HCT116 (cell line): Measurements from ENCODE around the gene EMC1. TPM values are rescaled to one million over a fixed set of nuclear protein-coding genes. Genes with fewer than 3 reads are reported as not detected.
"Not testable (repeated sequence)": the region's sequence is repeated elsewhere in the genome, so short reads cannot be mapped to it uniquely, and the experiment has no call there.

ENCODE experiments used
- ATAC-seq: fragments of 200-7000 bp; cut with Tn5 transposase; 2 replicates; pipeline ENCODE4 v1.9.1; 2020; ENCODE audit warnings: mild to moderate bottlenecking, moderate library complexity
- BruUV-seq: library from RNA; stranded (reverse); fragments of 400-500 nt; replicated peaks from 2 replicates; lab custom pipeline; 2021; lab: Mats Ljungman, UMichigan
- CTCF ChIA-PET: fragments of 300-600 bp; sonication (Branson Sonifier 250); formaldehyde crosslinking; loops from one replicate; lab custom pipeline; 2021; ENCODE audit warnings: antibody characterized with exemption; lab: Charles Lee
- POLR2A ChIA-PET: fragments of 300-600, 350-600 bp; sonication (Branson Sonifier 250); formaldehyde crosslinking; loops from one replicate; lab custom pipeline; 2021; ENCODE audit warnings: antibody characterized with exemption; lab: Charles Lee
- RAD21 ChIA-PET, 2 experiments: fragments of 300-600 bp; sonication (Branson Sonifier 250); formaldehyde crosslinking; loops; one replicate each; lab custom pipeline; 2023; ENCODE audit warnings: low total read pairs in 2 of 2; ENCODE audit not compliant: uncharacterized antibody in 2 of 2, unreplicated experiment in 2 of 2, low non-redundant PET in 1 of 2; lab: Charles Lee
- DNase-seq: peaks from one replicate; pipeline ENCODE4 v3.0.0-alpha.2; 2010; ENCODE audit warnings: low read depth, low spot score
- H2AFZ ChIP-seq: fragments of 200-600 bp; shearing (Covaris generic), sonication (generic); 2 replicates; pipeline ENCODE4 v1.6.1; 2017; ENCODE audit warnings: low read depth, mixed run types, mixed read lengths, antibody characterized with exemption, low read length; ENCODE audit not compliant: poor library complexity, severe bottlenecking
- H3K27ac ChIP-seq: 2 replicates; pipeline ENCODE4 v1.5.1; 2012; ENCODE audit warnings: low read depth, low read length
- H3K27me3 ChIP-seq: fragments of 200-600 bp; sonication (generic); 2 replicates; pipeline ENCODE4 v1.6.1; 2016; ENCODE audit warnings: mixed run types, low read length, mixed read lengths; ENCODE audit not compliant: insufficient read depth
- H3K36me3 ChIP-seq, 2 experiments: fragments of 200-500 bp in 1 of 2; fragments of 200-600 bp in 1 of 2; sonication (Bioruptor generic) in 1 of 2; sonication (generic) in 1 of 2; 2 replicates each; pipeline versions ENCODE4 v1.5.1 to v1.6.1; 2014 to 2016; ENCODE audit warnings: low read length in 2 of 2, inconsistent platforms in 1 of 2, mixed read lengths in 1 of 2, mixed run types in 1 of 2; ENCODE audit not compliant: insufficient read depth in 2 of 2, control insufficient read depth in 1 of 2
- H3K4me1 ChIP-seq, 2 experiments: fragments of 200-600 bp in 1 of 2; sonication (generic) in 1 of 2; 2 replicates each; pipeline versions ENCODE4 v1.5.1 to v1.6.1; 2012 to 2017; ENCODE audit warnings: low read length in 2 of 2, inconsistent platforms in 1 of 2, mild to moderate bottlenecking in 1 of 2, mixed read lengths in 1 of 2, mixed run types in 1 of 2, moderate library complexity in 1 of 2; ENCODE audit not compliant: insufficient read depth in 2 of 2, control insufficient read depth in 1 of 2
- H3K4me2 ChIP-seq: fragments of 200-600 bp; sonication (generic); 2 replicates; pipeline ENCODE4 v1.6.1; 2017; ENCODE audit warnings: mixed run types, low read length, mixed read lengths
- H3K4me3 ChIP-seq, 2 experiments: fragments of 200-600 bp in 1 of 2; sonication (generic) in 1 of 2; replicated peaks in 1 of 2; 2 replicates each; pipeline ENCODE4 v1.5.1; 2011 to 2016; ENCODE audit warnings: low read length in 2 of 2, control low read depth in 1 of 2, low read depth in 1 of 2, mild to moderate bottlenecking in 1 of 2, mixed read lengths in 1 of 2, mixed run types in 1 of 2
- H3K79me2 ChIP-seq: fragments of 200-600 bp; sonication (generic); 2 replicates; pipeline ENCODE4 v1.6.1; 2017; ENCODE audit warnings: mild to moderate bottlenecking, mixed run types, low read length, moderate library complexity, mixed read lengths; ENCODE audit not compliant: insufficient read depth
- H3K9ac ChIP-seq: fragments of 200-600 bp; sonication (generic); 2 replicates; pipeline ENCODE4 v1.6.1; 2016; ENCODE audit warnings: low read length, mixed read lengths
- H3K9me2 ChIP-seq: fragments of 200-600 bp; sonication (generic), shearing (Covaris generic); 2 replicates; pipeline ENCODE4 v1.6.1; 2017; ENCODE audit warnings: mixed run types, mild to moderate bottlenecking, moderate library complexity; ENCODE audit not compliant: insufficient read depth
- H3K9me3 ChIP-seq, 2 experiments: fragments of 200-500 bp in 1 of 2; fragments of 200-600 bp in 1 of 2; sonication (Bioruptor generic) in 1 of 2; sonication (generic) in 1 of 2; 2 replicates each; pipeline ENCODE4 v1.6.1; 2014 to 2017; ENCODE audit warnings: low read length in 2 of 2, mixed read lengths in 2 of 2, inconsistent platforms in 1 of 2, low read depth in 1 of 2, mild to moderate bottlenecking in 1 of 2, mixed run types in 1 of 2, moderate library complexity in 1 of 2; ENCODE audit not compliant: control insufficient read depth in 1 of 2, insufficient read depth in 1 of 2
- H4K20me1 ChIP-seq: fragments of 200-600 bp; sonication (generic), shearing (Covaris generic); 2 replicates; pipeline ENCODE4 v1.6.1; 2017; ENCODE audit warnings: mixed run types, mild to moderate bottlenecking, moderate library complexity; ENCODE audit not compliant: insufficient read depth
- CBX3 ChIP-seq: IDR thresholded peaks from 2 replicates; pipeline ENCODE4 v1.6.1; 2012; ENCODE audit warnings: low read depth
- EZH2 ChIP-seq: fragments of 200-600 bp; sonication (generic); IDR thresholded peaks from 2 replicates; pipeline ENCODE4 v1.6.1; 2017; ENCODE audit warnings: antibody characterized with exemption, mixed run types
- POLR2AphosphoS5 ChIP-seq: IDR thresholded peaks from 2 replicates; pipeline ENCODE4 v1.6.1; 2011; ENCODE audit warnings: mild to moderate bottlenecking, low read depth, low read length, moderate library complexity
- SP1 ChIP-seq: IDR thresholded peaks from 2 replicates; pipeline ENCODE4 v1.6.1; 2012; ENCODE audit warnings: low read depth
- YY1 ChIP-seq: IDR thresholded peaks from 2 replicates; pipeline ENCODE4 v1.6.1; 2011; ENCODE audit warnings: low read length, low read depth, moderate library complexity, mild to moderate bottlenecking; ENCODE audit not compliant: insufficient replicate concordance; ENCODE audit errors: extremely low read depth
- ZBTB33 ChIP-seq: IDR thresholded peaks from 2 replicates; pipeline ENCODE4 v1.6.1; 2011; ENCODE audit warnings: mild to moderate bottlenecking, low read length, moderate library complexity; ENCODE audit not compliant: insufficient replicate concordance; ENCODE audit errors: extremely low read depth
- intact Hi-C: fragments of 100-400 bp; cut with micrococcal nuclease; formaldehyde crosslinking; loops from 2 replicates; pipeline ENCODE4 v1.10.0; 2022
- total RNA-seq: library from RNA; stranded (reverse); gene quantifications from one replicate; pipeline ENCODE4 v1.2.1, GENCODE V29; 2021; ENCODE audit not compliant: unreplicated experiment

Gene EMC1
- total RNA-seq, 1 experiment from 2014 or later: 66.6 TPM

GRCh38 chr1:19274636-19275035 lies 23.3 kb upstream of the EMC1 start:
- Histone ChIP-seq H3K4me3 (no peak overlapping the region), H3K27me3 (no peaks in the 10 kb centered on the region), H3K79me2 (no peaks in the 10 kb centered on the region), H4K20me1 (no peaks in the 10 kb centered on the region), H3K9ac (no peak overlapping the region), H3K27ac (no peak overlapping the region), H3K4me1 (no peaks in the 10 kb centered on the region), H3K9me2 (no peaks in the 10 kb centered on the region), H2AFZ (no peak overlapping the region), H3K4me2 (no peak overlapping the region), H3K9me3 (no peaks in the 10 kb centered on the region), H3K36me3 (no peaks in the 10 kb centered on the region)
- ChIA-PET POLR2A (no interaction called here), CTCF (no interaction called here), RAD21 (no interaction called here)
- no TSS peak for BruUV-seq
- no peak for ATAC-seq
- DNase-seq: no peak
- TF ChIP-seq CBX3: no peak
- no peak for TF ChIP-seq ZBTB33
- no peak for TF ChIP-seq SP1
- no peak for TF ChIP-seq EZH2
- TF ChIP-seq POLR2AphosphoS5: no peak
- TF ChIP-seq YY1: no peak
- TF ChIP-seq, all 23 proteins: peak for 0
- intact Hi-C loops: no loop called here

- H3K27ac ChIP-seq, DNase-seq, RAD21 ChIA-PET, POLR2A ChIA-PET, H3K4me3 ChIP-seq, H3K27me3 ChIP-seq, H3K9me3 ChIP-seq, intact Hi-C loops, H3K79me2 ChIP-seq, CTCF ChIA-PET, ATAC-seq, H2AFZ ChIP-seq, H3K9me2 ChIP-seq, H3K4me2 ChIP-seq, H3K4me1 ChIP-seq, H3K36me3 ChIP-seq, H4K20me1 ChIP-seq, BruUV-seq, H3K9ac ChIP-seq: not testable (repeated sequence)
Measured at GRCh38 chr1:19273844-19274531, 22.7 kb upstream of the EMC1 start.
